ENCODE data around the gene UXT. TPM values are rescaled to one million over a fixed set of nuclear protein-coding genes. Genes with fewer than 3 reads are reported as not detected.

Gene UXT
- polyA plus RNA-seq, 1 donor from 2014 or later, result 153 TPM

- Histone ChIP-seq H3K4me3 (ENCODE audit: low read length) (no peak overlapping the region), H2AFZ (ENCODE audit: low read depth, low read length) (no peak overlapping the region), H3K79me2 (replicated peaks; ENCODE audit: insufficient read depth, low read length) (no peaks in the 10 kb centered on the region), H3K36me3 (ENCODE audit: insufficient read depth, low read length) (no peaks in the 10 kb centered on the region), H3K9me3 (ENCODE audit: low read length) (no peaks in the 10 kb centered on the region), H3F3A (ENCODE audit: insufficient read depth, low read length, poor library complexity, severe bottlenecking) (no peaks in the 10 kb centered on the region), H3K27ac (ENCODE audit: low read length) (no peak overlapping the region), H3K9ac (ENCODE audit: low read length) (no peak overlapping the region), H3K27me3 (ENCODE audit: insufficient read depth, low read depth, low read length) (no peaks in the 10 kb centered on the region), H3K4me2 (ENCODE audit: low read length) (no peak overlapping the region), H4K20me1 (ENCODE audit: insufficient read depth) (no peaks in the 10 kb centered on the region), H3K9me2 (ENCODE audit: insufficient read depth, low read length) (no peaks in the 10 kb centered on the region)
- TF ChIP-seq EP300 (conservative IDR thresholded peaks at IDR 0.05; ENCODE audit: poor library complexity, severe bottlenecking), result no peak
- TF ChIP-seq, protein P1, sequence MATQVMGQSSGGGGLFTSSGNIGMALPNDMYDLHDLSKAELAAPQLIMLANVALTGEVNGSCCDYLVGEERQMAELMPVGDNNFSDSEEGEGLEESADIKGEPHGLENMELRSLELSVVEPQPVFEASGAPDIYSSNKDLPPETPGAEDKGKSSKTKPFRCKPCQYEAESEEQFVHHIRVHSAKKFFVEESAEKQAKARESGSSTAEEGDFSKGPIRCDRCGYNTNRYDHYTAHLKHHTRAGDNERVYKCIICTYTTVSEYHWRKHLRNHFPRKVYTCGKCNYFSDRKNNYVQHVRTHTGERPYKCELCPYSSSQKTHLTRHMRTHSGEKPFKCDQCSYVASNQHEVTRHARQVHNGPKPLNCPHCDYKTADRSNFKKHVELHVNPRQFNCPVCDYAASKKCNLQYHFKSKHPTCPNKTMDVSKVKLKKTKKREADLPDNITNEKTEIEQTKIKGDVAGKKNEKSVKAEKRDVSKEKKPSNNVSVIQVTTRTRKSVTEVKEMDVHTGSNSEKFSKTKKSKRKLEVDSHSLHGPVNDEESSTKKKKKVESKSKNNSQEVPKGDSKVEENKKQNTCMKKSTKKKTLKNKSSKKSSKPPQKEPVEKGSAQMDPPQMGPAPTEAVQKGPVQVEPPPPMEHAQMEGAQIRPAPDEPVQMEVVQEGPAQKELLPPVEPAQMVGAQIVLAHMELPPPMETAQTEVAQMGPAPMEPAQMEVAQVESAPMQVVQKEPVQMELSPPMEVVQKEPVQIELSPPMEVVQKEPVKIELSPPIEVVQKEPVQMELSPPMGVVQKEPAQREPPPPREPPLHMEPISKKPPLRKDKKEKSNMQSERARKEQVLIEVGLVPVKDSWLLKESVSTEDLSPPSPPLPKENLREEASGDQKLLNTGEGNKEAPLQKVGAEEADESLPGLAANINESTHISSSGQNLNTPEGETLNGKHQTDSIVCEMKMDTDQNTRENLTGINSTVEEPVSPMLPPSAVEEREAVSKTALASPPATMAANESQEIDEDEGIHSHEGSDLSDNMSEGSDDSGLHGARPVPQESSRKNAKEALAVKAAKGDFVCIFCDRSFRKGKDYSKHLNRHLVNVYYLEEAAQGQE (IDR thresholded peaks at IDR 0.05; ENCODE audit: borderline replicate concordance), result no peak
- no peak for TF ChIP-seq RAD21 (conservative IDR thresholded peaks at IDR 0.05)
- no peak for TF ChIP-seq POLR2AphosphoS5 (IDR thresholded peaks at IDR 0.05)
- TF ChIP-seq EZH2 (IDR thresholded peaks at IDR 0.05; ENCODE audit: borderline replicate concordance, insufficient read depth, low read length, poor library complexity, severe bottlenecking), result no peak
- TF ChIP-seq, protein P2, sequence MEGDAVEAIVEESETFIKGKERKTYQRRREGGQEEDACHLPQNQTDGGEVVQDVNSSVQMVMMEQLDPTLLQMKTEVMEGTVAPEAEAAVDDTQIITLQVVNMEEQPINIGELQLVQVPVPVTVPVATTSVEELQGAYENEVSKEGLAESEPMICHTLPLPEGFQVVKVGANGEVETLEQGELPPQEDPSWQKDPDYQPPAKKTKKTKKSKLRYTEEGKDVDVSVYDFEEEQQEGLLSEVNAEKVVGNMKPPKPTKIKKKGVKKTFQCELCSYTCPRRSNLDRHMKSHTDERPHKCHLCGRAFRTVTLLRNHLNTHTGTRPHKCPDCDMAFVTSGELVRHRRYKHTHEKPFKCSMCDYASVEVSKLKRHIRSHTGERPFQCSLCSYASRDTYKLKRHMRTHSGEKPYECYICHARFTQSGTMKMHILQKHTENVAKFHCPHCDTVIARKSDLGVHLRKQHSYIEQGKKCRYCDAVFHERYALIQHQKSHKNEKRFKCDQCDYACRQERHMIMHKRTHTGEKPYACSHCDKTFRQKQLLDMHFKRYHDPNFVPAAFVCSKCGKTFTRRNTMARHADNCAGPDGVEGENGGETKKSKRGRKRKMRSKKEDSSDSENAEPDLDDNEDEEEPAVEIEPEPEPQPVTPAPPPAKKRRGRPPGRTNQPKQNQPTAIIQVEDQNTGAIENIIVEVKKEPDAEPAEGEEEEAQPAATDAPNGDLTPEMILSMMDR (IDR thresholded peaks at IDR 0.05; ENCODE audit: poor library complexity, severe bottlenecking), result no peak
- TF ChIP-seq TAF1 (IDR thresholded peaks at IDR 0.05; ENCODE audit: low read depth), result no peak
- TF ChIP-seq MXI1 (conservative IDR thresholded peaks at IDR 0.05; ENCODE audit: poor library complexity, severe bottlenecking), result no peak
- no peak for TF ChIP-seq SMC3 (conservative IDR thresholded peaks at IDR 0.05; ENCODE audit: poor library complexity)
Observed at GRCh38 chrX:47611489-47611888, 47.5 kb downstream of the UXT start.

DNA sequence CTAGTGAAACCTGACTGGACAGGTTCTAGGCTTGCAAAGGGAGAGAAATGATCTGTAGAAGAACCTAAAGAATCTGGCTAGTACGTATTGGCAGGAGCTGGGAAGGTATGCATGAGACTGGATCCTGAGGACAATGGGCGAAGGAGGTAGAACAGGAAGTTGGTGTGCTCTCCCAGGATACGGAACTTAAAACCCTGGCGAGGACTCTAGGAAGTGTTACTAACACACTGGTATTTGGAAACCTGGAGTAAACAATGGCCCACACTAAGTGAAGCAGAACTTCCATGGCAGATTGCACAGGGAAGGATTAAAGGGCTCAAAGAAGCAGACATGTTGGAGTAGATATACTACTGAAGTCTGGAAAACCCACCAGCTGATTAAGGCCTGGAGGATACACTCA is 48.5 kb downstream of the UXT start:
- Histone ChIP-seq H3K36me3 (ENCODE audit: insufficient read depth, low read length) (no peaks in the 10 kb centered on the region), H4K20me1 (ENCODE audit: insufficient read depth) (no peaks in the 10 kb centered on the region), H3K9me3 (ENCODE audit: low read length) (no peaks in the 10 kb centered on the region), H3K27ac (ENCODE audit: low read length) (no peak overlapping the region), H3K4me2 (ENCODE audit: low read length) (no peak overlapping the region), H2AFZ (ENCODE audit: low read depth, low read length) (no peak overlapping the region), H3K79me2 (replicated peaks; ENCODE audit: insufficient read depth, low read length) (no peaks in the 10 kb centered on the region), H3K4me3 (ENCODE audit: low read length) (no peak overlapping the region), H3K27me3 (ENCODE audit: insufficient read depth, low read depth, low read length) (no peaks in the 10 kb centered on the region), H3F3A (ENCODE audit: insufficient read depth, low read length, poor library complexity, severe bottlenecking) (no peaks in the 10 kb centered on the region), H3K9me2 (ENCODE audit: insufficient read depth, low read length) (no peaks in the 10 kb centered on the region), H3K9ac (ENCODE audit: low read length) (no peak overlapping the region)
- no peak for TF ChIP-seq EZH2 (IDR thresholded peaks at IDR 0.05; ENCODE audit: borderline replicate concordance, insufficient read depth, low read length, poor library complexity, severe bottlenecking)
- TF ChIP-seq RAD21 (conservative IDR thresholded peaks at IDR 0.05), result no peak
- no peak for TF ChIP-seq POLR2AphosphoS5 (IDR thresholded peaks at IDR 0.05)
